ENCODE results near the gene C20orf204. TPM values are rescaled to one million over a fixed set of nuclear protein-coding genes. Genes with fewer than 3 reads are reported as not detected.

C20orf204 gene
- total RNA-seq, 2 donors from 2014 or later: 0.29 to 3.3 TPM

DNA sequence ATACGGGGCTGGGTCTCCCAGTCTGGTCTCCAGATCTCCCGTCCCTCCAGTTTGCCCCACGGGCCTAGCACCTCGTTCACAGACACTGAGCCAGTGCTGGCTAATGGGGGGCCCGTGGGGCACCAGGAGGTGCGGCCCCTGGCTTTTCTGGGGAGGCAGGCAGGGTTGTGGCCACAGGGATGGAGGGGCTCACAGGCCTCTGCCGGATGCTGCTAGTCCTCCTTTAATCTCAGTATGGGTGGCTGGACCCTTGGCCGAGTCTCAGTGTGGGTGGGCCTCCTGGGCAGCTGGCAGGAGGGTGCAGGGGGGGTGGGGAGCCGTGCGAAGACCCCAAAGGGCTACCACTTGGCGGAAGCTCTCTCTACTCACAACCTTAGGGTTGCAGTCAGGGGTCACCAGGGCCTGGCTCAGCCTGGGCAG, 15.1 kb downstream of the C20orf204 start:
- Histone ChIP-seq H3K27me3 (peaks cover 75% of the 10 kb centered on the region), H3K9ac (ENCODE audit: low read depth in 2 of 2, low read length in 2 of 2) (no peak overlapping the region), H3K9me3 (no peaks in the 10 kb centered on the region), H3K27ac (no peak overlapping the region), H3K4me3 (no peak overlapping the region), H3K4me1 (no peaks in the 10 kb centered on the region), H3K36me3 (no peaks in the 10 kb centered on the region)
- intact Hi-C loops (cut with DNase I): no loop called here
- TF ChIP-seq, protein P1, sequence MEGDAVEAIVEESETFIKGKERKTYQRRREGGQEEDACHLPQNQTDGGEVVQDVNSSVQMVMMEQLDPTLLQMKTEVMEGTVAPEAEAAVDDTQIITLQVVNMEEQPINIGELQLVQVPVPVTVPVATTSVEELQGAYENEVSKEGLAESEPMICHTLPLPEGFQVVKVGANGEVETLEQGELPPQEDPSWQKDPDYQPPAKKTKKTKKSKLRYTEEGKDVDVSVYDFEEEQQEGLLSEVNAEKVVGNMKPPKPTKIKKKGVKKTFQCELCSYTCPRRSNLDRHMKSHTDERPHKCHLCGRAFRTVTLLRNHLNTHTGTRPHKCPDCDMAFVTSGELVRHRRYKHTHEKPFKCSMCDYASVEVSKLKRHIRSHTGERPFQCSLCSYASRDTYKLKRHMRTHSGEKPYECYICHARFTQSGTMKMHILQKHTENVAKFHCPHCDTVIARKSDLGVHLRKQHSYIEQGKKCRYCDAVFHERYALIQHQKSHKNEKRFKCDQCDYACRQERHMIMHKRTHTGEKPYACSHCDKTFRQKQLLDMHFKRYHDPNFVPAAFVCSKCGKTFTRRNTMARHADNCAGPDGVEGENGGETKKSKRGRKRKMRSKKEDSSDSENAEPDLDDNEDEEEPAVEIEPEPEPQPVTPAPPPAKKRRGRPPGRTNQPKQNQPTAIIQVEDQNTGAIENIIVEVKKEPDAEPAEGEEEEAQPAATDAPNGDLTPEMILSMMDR (IDR thresholded peaks at IDR 0.05): no peak
- no peak for DNase-seq

DNA sequence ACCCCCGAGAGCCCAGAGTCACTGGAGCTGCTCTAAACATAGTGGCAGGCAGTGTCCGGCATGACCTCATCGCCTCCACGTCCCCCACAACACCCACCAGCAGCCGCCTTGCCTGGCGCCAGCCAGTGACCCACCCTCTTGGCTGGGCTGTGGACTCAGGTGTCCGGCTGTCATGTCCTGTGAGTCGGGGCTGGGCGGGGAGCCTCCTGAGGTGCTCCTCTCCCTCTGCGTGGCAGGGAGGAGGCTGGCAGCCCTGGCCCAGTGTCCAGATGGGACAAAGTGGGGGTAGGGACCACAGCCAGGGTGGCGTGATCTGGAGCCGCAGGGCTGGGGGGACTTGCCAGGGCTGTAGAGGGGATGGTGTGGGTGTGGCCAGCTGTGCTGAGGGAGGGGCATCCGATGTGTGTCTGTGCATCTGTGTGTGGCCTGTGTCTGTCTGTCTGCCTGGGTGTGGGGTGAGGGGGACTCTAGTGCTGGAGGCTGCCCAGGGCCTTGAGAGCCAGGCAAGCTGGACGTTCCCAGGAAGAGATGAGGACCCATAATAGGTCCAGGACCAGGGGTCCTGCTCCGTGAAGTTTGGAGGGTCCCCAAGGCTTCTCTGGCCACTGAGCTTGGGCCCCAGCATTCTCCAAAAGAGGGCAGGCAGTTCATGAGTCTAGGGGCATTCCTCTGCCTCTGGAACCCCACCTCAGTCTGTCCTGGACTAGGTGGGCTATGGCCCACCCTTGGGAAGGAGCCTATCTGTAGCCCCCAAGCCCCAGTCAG, 15.8 kb downstream of the C20orf204 start:
- TF ChIP-seq, protein P1 (IDR thresholded peaks at IDR 0.05): no peak
- no peaks in the 10 kb centered on the region for H3K9me3 ChIP-seq
- H3K4me1 ChIP-seq: no peaks in the 10 kb centered on the region
- no peak overlapping the region for H3K9ac ChIP-seq (ENCODE audit: low read depth in 2 of 2, low read length in 2 of 2)
- peaks cover 69% of the 10 kb centered on the region for H3K27me3 ChIP-seq
- H3K36me3 ChIP-seq: no peaks in the 10 kb centered on the region
- no peak for DNase-seq
- no peak overlapping the region for H3K27ac ChIP-seq
- no peak overlapping the region for H3K4me3 ChIP-seq
- intact Hi-C loops (cut with DNase I): no loop called here

DNA sequence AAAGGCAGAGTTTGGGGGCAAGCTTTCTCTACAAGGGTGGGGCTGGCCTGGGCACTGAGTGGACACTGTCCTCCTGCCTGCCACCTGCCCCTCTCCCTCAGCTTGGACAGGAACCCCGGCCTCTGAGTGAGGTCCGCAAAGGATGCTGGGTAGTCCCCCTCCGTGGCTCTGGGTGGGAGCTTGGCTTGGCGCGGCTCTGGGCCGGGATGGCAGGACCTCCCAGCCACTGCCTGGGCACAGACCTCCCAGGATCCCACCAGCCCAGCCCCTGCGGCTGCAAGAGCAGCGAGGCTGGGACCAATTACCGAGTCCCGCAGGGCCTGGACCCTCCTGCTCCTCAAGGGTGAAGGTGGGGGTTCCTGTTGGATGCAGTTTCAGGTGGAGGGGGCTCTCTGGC, 16.3 kb downstream of the C20orf204 start:
- intact Hi-C loops (cut with DNase I): no loop called here
- Histone ChIP-seq H3K36me3 (no peaks in the 10 kb centered on the region), H3K4me3 (no peak overlapping the region), H3K9me3 (no peaks in the 10 kb centered on the region), H3K27ac (no peak overlapping the region), H3K4me1 (no peaks in the 10 kb centered on the region), H3K27me3 (peaks cover 67% of the 10 kb centered on the region), H3K9ac (ENCODE audit: low read depth in 2 of 2, low read length in 2 of 2) (no peak overlapping the region)
- TF ChIP-seq, protein P1 (IDR thresholded peaks at IDR 0.05): no peak
- no peak for DNase-seq

DNA sequence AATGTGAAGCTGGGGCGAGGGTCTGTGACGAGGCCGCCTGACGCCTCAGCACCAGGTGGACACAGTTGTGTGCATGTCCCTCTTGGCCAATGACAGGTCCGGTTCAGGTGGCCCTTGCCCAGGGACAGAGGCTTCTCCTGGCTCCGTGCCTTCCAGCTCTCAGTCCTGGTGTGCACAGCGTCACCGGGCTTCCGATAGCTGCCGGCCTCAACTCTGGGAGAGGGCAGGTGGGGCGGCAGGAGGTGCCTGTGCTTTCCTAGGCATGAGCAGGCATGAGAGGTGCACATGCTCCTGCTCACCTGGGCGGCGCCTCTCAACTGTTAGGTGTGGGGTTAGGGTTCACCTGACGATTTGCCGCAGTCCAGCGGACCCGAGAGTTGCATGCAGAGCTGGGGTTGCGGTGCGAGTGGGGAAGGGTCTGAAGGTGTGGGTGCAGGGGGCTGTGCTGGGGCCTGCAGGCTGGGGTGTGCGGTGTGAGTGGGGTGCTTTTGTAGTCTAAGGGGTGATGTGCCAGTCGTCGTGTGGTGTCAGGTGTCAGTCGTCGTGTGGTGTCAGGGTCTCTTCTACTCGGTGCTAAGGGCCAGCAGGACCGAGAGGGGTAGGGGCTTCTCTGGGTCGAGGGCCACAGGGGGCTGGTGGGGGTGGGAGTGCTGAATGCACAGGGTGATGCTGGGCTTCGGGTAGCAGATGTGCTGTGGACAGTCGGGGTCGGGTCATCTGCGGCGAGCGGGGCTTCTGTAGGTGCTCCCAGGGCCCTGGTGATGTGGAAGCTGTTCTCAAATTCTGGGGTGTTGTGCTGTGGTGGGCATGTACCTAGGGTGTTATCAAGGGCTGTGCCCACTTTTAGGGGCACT, 17.2 kb downstream of the C20orf204 start:
- DNase-seq: no peak
- H3K4me3 ChIP-seq: no peak overlapping the region
- peaks cover 60% of the 10 kb centered on the region for H3K27me3 ChIP-seq
- no peaks in the 10 kb centered on the region for H3K4me1 ChIP-seq
- no peak overlapping the region for H3K9ac ChIP-seq (ENCODE audit: low read depth in 2 of 2, low read length in 2 of 2)
- H3K27ac ChIP-seq: no peak overlapping the region
- H3K9me3 ChIP-seq: no peaks in the 10 kb centered on the region
- TF ChIP-seq, protein P1 (IDR thresholded peaks at IDR 0.05): no peak
- intact Hi-C loops (cut with DNase I): no loop called here
- H3K36me3 ChIP-seq: no peaks in the 10 kb centered on the region

DNA sequence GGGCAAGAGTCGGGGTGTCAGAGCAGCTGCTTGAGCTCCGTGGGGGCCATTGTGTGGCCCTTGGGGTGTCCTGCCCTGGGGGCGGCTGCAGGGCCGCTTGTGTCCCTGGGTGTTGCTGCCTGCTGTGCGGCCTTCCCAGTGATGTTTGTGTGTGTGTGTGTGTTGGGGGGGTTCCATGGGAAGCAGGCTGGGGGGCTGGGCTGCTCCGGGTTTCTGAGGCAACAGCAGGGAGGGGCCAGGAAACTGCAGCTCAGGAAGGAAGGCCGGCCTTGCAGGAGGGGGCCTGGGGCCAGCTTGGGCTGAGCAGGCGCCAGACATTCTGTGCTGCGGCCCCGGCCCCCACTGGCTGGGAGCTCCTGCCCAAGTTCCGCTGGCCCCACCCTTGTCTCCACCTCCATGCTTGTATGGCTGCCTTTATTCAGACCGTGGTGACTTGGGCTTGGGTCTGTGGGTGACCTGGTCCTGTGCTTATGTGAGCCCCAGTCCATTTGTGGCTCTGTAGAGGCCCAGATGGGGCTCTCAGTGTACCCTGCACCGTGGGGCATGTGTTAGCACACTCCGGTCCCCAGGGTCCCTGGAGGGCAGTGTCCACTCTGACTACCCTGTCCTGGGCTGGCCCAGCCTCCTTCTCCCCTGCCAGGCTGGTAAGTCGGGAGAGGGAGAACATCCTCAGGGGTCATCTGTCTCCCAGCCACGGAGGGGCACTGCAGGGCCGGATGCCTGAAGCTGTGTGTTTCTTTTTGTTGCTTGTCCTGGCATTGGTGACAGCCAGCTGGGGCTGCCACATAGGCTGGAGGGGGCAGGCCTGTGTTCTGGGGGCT, 18.1 kb downstream of the C20orf204 start:
- no peak overlapping the region for H3K4me3 ChIP-seq
- H3K9me3 ChIP-seq: no peaks in the 10 kb centered on the region
- no peak for DNase-seq
- H3K27me3 ChIP-seq: peaks cover 52% of the 10 kb centered on the region
- H3K9ac ChIP-seq (ENCODE audit: low read depth in 2 of 2, low read length in 2 of 2): no peak overlapping the region
- intact Hi-C loops (cut with DNase I): no loop called here
- TF ChIP-seq, protein P1 (IDR thresholded peaks at IDR 0.05): no peak
- H3K4me1 ChIP-seq: no peaks in the 10 kb centered on the region
- no peaks in the 10 kb centered on the region for H3K36me3 ChIP-seq
- H3K27ac ChIP-seq: no peak overlapping the region

All from colonic mucosa (tissue), 4 donors.